K562 (cell line): Measurements from ENCODE around the gene STK24. TPM values are rescaled to one million over a fixed set of nuclear protein-coding genes. Genes with fewer than 3 reads are reported as not detected.
A peak's percentile ranks its signal among the peaks of the same experiment; 100 is the strongest.

ENCODE experiments used
- ATAC-seq: fragments of 200-7000 bp; cut with Tn5 transposase; 3 replicates; pipeline ENCODE4 v1.9.1; 2020; ENCODE audit warnings: moderate library complexity
- BruUV-seq: library from RNA; stranded (reverse); fragments of 400-500 nt; replicated peaks from 2 replicates; lab custom pipeline; 2021; lab: Mats Ljungman, UMichigan
- CTCF ChIA-PET: fragments of 300-600 bp; formaldehyde crosslinking; extraction: SDS; loops from one replicate; lab custom pipeline; 2021; ENCODE audit warnings: low intra/inter-chr PET ratio; lab: Yijun Ruan, JAX
- POLR2A ChIA-PET: fragments of 300-600, 350-650 bp; sonication (Branson Sonifier 250); formaldehyde crosslinking; extraction: SDS; loops from one replicate; lab custom pipeline; 2021; ENCODE audit warnings: antibody characterized with exemption, inconsistent platforms; lab: Yijun Ruan, JAX
- DNase-seq, 4 experiments: peaks; one replicate each; pipeline versions ENCODE4 v3.0.0 to v3.0.0-alpha.2; 2011 to 2018; ENCODE audit warnings: low spot score in 3 of 4, mixed read lengths in 3 of 4; ENCODE audit errors: extremely low read depth in 1 of 4
- FAIRE-seq: peaks from 2 replicates; lab custom pipeline; 2011; peaks lifted over from hg19 to GRCh38; lab: Jason Lieb, UNC
- H2AFZ ChIP-seq: 2 replicates; pipeline ENCODE4 v1.6.0; 2011; ENCODE audit warnings: low read depth, low read length, control low read depth, inconsistent platforms
- H3K27ac ChIP-seq: fragments of 200-600 bp; 3 replicates; pipeline ENCODE4 v1.8.0; 2011; ENCODE audit warnings: low read depth, mild to moderate bottlenecking, control low read depth, inconsistent platforms, low read length, moderate library complexity, mixed read lengths; ENCODE audit errors: extremely low read depth
- H3K27me3 ChIP-seq, 2 experiments: fragments of 300-600 bp in 1 of 2; 2 replicates in 1 of 2; 3 replicates in 1 of 2; pipeline versions ENCODE4 v1.6.0 to v1.8.0; 2011; ENCODE audit warnings: inconsistent platforms in 2 of 2, low read length in 2 of 2, mild to moderate bottlenecking in 1 of 2, mixed read lengths in 1 of 2, moderate library complexity in 1 of 2; ENCODE audit not compliant: control insufficient read depth in 2 of 2, insufficient read depth in 2 of 2
- H3K36me3 ChIP-seq: fragments of 300-600 bp; 3 replicates; pipeline ENCODE4 v1.8.0; 2011; ENCODE audit warnings: mild to moderate bottlenecking, low read length, inconsistent platforms; ENCODE audit not compliant: control insufficient read depth, insufficient read depth
- H3K4me1 ChIP-seq, 2 experiments: fragments of 200-600 bp in 1 of 2; replicated peaks in 1 of 2; 2 replicates in 1 of 2; 3 replicates in 1 of 2; pipeline versions ENCODE4 v1.5.1 to v1.8.0; 2011; ENCODE audit warnings: inconsistent platforms in 2 of 2, low read length in 2 of 2, mild to moderate bottlenecking in 1 of 2, mixed read lengths in 1 of 2, moderate library complexity in 1 of 2; ENCODE audit not compliant: control insufficient read depth in 2 of 2, insufficient read depth in 2 of 2
- H3K4me2 ChIP-seq: 2 replicates; pipeline ENCODE4 v1.6.1; 2011; ENCODE audit warnings: low read length, control low read depth, inconsistent platforms, mixed read lengths; ENCODE audit not compliant: insufficient read depth
- H3K4me3 ChIP-seq: fragments of 200-600 bp; sonication (generic), shearing (Covaris generic); 2 replicates; pipeline ENCODE4 v1.5.1; 2016; ENCODE audit warnings: control low read depth, inconsistent platforms
- H3K79me2 ChIP-seq: fragments of 200-600 bp; 3 replicates; pipeline ENCODE4 v1.8.0; 2011; ENCODE audit warnings: low read length, inconsistent platforms; ENCODE audit not compliant: control insufficient read depth, insufficient read depth
- H3K9ac ChIP-seq, 2 experiments: 2 replicates each; pipeline versions ENCODE4 v1.6.0 to v1.6.1; 2011; ENCODE audit warnings: low read depth in 2 of 2, low read length in 2 of 2, control low read depth in 1 of 2, inconsistent platforms in 1 of 2, mild to moderate bottlenecking in 1 of 2, mixed read lengths in 1 of 2; ENCODE audit not compliant: insufficient read depth in 1 of 2
- H3K9me1 ChIP-seq: one replicate; pipeline ENCODE4 v1.6.0; 2011; ENCODE audit warnings: inconsistent platforms, mild to moderate bottlenecking, low read length, moderate library complexity; ENCODE audit not compliant: control insufficient read depth, insufficient read depth
- H3K9me3 ChIP-seq: replicated peaks from 2 replicates; pipeline ENCODE4 v1.5.1; 2011; ENCODE audit warnings: low read depth, low read length, inconsistent platforms; ENCODE audit not compliant: control insufficient read depth, insufficient read depth
- H4K20me1 ChIP-seq: replicated peaks from 2 replicates; pipeline ENCODE4 v1.6.1; 2011; ENCODE audit warnings: low read length, inconsistent platforms, mixed read lengths; ENCODE audit not compliant: control insufficient read depth, insufficient read depth
- CEBPG ChIP-seq, 3 experiments: fragments of 200-800 bp in 1 of 3; sonication (Bioruptor generic) in 1 of 3; sonication (generic) in 1 of 3; formaldehyde crosslinking in 1 of 3; IDR thresholded peaks in 2 of 3; conservative IDR thresholded peaks in 1 of 3; 2 replicates each; pipeline versions ENCODE4 v1.6.1 to v1.8.0; 2016 to 2022; ENCODE audit warnings: missing compliant biosample characterization in 2 of 3, missing genetic modification characterization in 2 of 3, mild to moderate bottlenecking in 1 of 3, missing genetic modification reagents in 1 of 3
- MCM7 ChIP-seq, 2 experiments: fragments of 450-650 bp; IDR thresholded peaks; 2 replicates each; pipeline ENCODE4 v1.6.1; 2016 to 2018
- PKNOX1 ChIP-seq: fragments of 450-650 bp; IDR thresholded peaks from 2 replicates; pipeline ENCODE4 v1.6.1; 2016
- RERE ChIP-seq: sonication (generic); formaldehyde crosslinking; IDR thresholded peaks from 2 replicates; pipeline ENCODE4 v1.8.0; 2023; ENCODE audit warnings: missing genetic modification reagents, mild to moderate bottlenecking, borderline replicate concordance
- SRSF3 ChIP-seq: fragments of 200-400 bp; formaldehyde crosslinking; IDR thresholded peaks from 2 replicates; pipeline ENCODE4 v1.6.1; 2016; ENCODE audit warnings: mild to moderate bottlenecking, low read length, moderate library complexity; ENCODE audit not compliant: insufficient read depth
- ZNF165 ChIP-seq: fragments of 250-450 bp; sonication (Bioruptor Pico); IDR thresholded peaks from 2 replicates; pipeline ENCODE4 v1.4.0; 2020; ENCODE audit warnings: borderline replicate concordance
- WGBS: fragments of 100-300 bp; shearing (Covaris generic); methylation state at CpG from one replicate; pipeline ENCODE4 v1.1.6; 2016; ENCODE audit warnings: low coverage, mixed read lengths; ENCODE audit not compliant: insufficient coverage; ENCODE audit errors: missing lambda C conversion rate; 5-methylcytosine and 5-hydroxymethylcytosine counted together
- in situ Hi-C: fragments of 300-500 bp; cut with MboI; formaldehyde crosslinking; loops from 4 replicates; pipeline ENCODE4 v1.15.0; 2018; ENCODE audit warnings: inconsistent platforms, mixed read lengths
- intact Hi-C: fragments of 100-400 bp; cut with micrococcal nuclease; formaldehyde crosslinking; loops from 2 replicates; pipeline ENCODE4 v1.14.2; 2022
- polyA plus RNA-seq, 8 experiments: library from polyadenylated mRNA; depleted of rRNA in 4 of 8; stranded (reverse) in 5 of 8; unstranded in 3 of 8; fragments of >200 nt; fragmentation: Nextera tagmentation in 2 of 8; fragmentation: Illumina TruSeq in 1 of 8; extraction: Ambion mirVana in 2 of 8; extraction: Trizol in 1 of 8; gene quantifications; 2 replicates each; pipeline versions ENCODE4 v1.2.1 to v1.2.3, GENCODE V29; 2011 to 2014; ENCODE audit warnings: inconsistent platforms in 1 of 8, missing spikeins in 1 of 8
- total RNA-seq, 7 experiments: library from RNA; depleted of rRNA in 6 of 7; stranded (reverse); fragments of >200 nt in 6 of 7; fragmentation: Illumina TruSeq in 2 of 7; extraction: Trizol in 2 of 7; gene quantifications; 2 replicates each; pipeline versions ENCODE4 v1.2.1 to v1.2.3, GENCODE V29; 2011 to 2021; ENCODE audit warnings: low replicate concordance in 1 of 7
- TF ChIP-seq, protein P1 (sequence below): sonication (generic); formaldehyde crosslinking; IDR thresholded peaks from 2 replicates; pipeline ENCODE4 v1.8.0; 2022; ENCODE audit warnings: mild to moderate bottlenecking, missing genetic modification reagents

The STK24 gene
- total and polyA plus RNA-seq, 9 of the 15 experiments (the other 6 are each of a cell fraction or from before 2014, with no cell fraction given): 3.8 to 78.4 (median 28.2) TPM

- peak; percentile 95 for TF ChIP-seq CEBPG (CRISPR knock-in tag; IDR thresholded peaks at IDR 0.05)
- TF ChIP-seq CEBPG (tag; conservative IDR thresholded peaks at IDR 0.05 in 1 of 2, IDR thresholded peaks at IDR 0.05 in 1 of 2): peak; percentile 68 to 90
- no peak for TF ChIP-seq ZNF165 (CRISPR knock-in tag)
- TF ChIP-seq, all 486 proteins: peak for 47
These were observed 92.4 kb downstream of the STK24 start (continued) for GRCh38 chr13:98484289-98485219.

GRCh38 chr13:98483601-98484288 lies 93.2 kb downstream of the STK24 start:
- Histone ChIP-seq H3K36me3 (no peaks in the 10 kb centered on the region; the same call in 2 of the 3 replicates), H2AFZ (no peak overlapping the region), H3K4me1 (peaks cover 43 to 47% of the 10 kb centered on the region in 2 experiments; a peak in 4 of 5 replicates), H3K9me3 (no peaks in the 10 kb centered on the region), H3K9ac (no peak overlapping the region), H3K4me2 (peak overlapping the region; percentile 74; the same call in 1 of the 2 replicates), H3K4me3 (no peak overlapping the region), H4K20me1 (peaks cover 44% of the 10 kb centered on the region), H3K27ac (peak overlapping the region; percentile 86; the same call in 2 of the 3 replicates), H3K79me2 (peaks cover 72% of the 10 kb centered on the region), H3K9me1 (peaks cover 12% of the 10 kb centered on the region), H3K27me3 (no peaks in the 10 kb centered on the region)
- WGBS: 70% methylated on average over 14 of the region's 14 CpGs
- DNase-seq: no peak
- ChIA-PET POLR2A (interaction anchor here (0.7 to 1.6 kb wide), 5 partner anchors 11 to 165 kb away, joined by 3 to 7 read pairs (median 4); no protein-coding TSS in a partner anchor), CTCF (no interaction called here)
- no peak for ATAC-seq
- intact Hi-C loops: loop anchor here (2.0 kb wide), 1 partner anchor 25 kb away; no protein-coding TSS in a partner anchor
- no peak for FAIRE-seq
- no TSS peak for BruUV-seq
- in situ Hi-C loops: loop anchor here (5.0 kb wide), 1 partner anchor 79 kb away; no protein-coding TSS in a partner anchor
- TF ChIP-seq SRSF3 (no peak), MCM7 (IDR thresholded peaks at IDR 0.05) (no peak), PKNOX1 (no peak), RERE (CRISPR knock-in tag) (no peak)
- TF ChIP-seq, protein P1, sequence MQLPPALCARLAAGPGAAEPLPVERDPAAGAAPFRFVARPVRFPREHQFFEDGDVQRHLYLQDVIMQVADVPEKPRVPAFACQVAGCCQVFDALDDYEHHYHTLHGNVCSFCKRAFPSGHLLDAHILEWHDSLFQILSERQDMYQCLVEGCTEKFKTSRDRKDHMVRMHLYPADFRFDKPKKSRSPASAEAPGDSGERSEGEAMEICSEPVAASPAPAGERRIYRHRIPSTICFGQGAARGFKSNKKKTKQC (CRISPR knock-in tag): no peak
